Naive thymus-derived CD8-positive, alpha-beta T cell (primary cell): Measurements from ENCODE around the gene ZNF714. TPM values are rescaled to one million over a fixed set of nuclear protein-coding genes. Genes with fewer than 3 reads are reported as not detected.

ENCODE experiments used
- ATAC-seq, 2 donors: fragments of 150-1000 bp; cut with Tn5 transposase in 1 of 2; sonication (Bioruptor Pico), chemical (Tn5 transposase) in 1 of 2; 1 replicate in 1 of 2; 2 replicates in 1 of 2; pipeline ENCODE4 v1.10.0; 2021; ENCODE audit warnings: mild to moderate bottlenecking in 2 of 2, moderate library complexity in 2 of 2
- POLR2A ChIA-PET: fragments of 350-600 bp; sonication (Branson Sonifier 250); formaldehyde crosslinking; loops from one replicate; lab custom pipeline; 2021; ENCODE audit warnings: antibody characterized with exemption; lab: Charles Lee
- DNase-seq, 10 donors: peaks; one replicate each; pipeline versions ENCODE4 v3.0.0 to v3.0.0-alpha.2; 2020 to 2022
- H3K27ac Mint-ChIP-seq, 10 donors: one replicate each; pipeline ENCODE4 v1.8.0; 2020 to 2022; ENCODE audit warnings: mild to moderate bottlenecking in 10 of 10, mixed read lengths in 10 of 10, moderate library complexity in 4 of 10, inconsistent platforms in 1 of 10
- H3K27me3 Mint-ChIP-seq, 5 donors: one replicate each; pipeline ENCODE4 v1.8.0; 2021 to 2022; ENCODE audit warnings: mixed read lengths in 5 of 5
- H3K36me3 Mint-ChIP-seq, 3 donors: one replicate each; pipeline ENCODE4 v1.8.0; 2020 to 2022; ENCODE audit warnings: mixed read lengths in 3 of 3, mild to moderate bottlenecking in 2 of 3, inconsistent platforms in 1 of 3
- H3K4me1 Mint-ChIP-seq, 4 donors: one replicate each; pipeline ENCODE4 v1.8.0; 2021 to 2022; ENCODE audit warnings: mixed read lengths in 4 of 4
- H3K4me3 Mint-ChIP-seq, 10 donors: one replicate each; pipeline ENCODE4 v1.8.0; 2020 to 2022; ENCODE audit warnings: mild to moderate bottlenecking in 10 of 10, mixed read lengths in 10 of 10, moderate library complexity in 6 of 10, inconsistent platforms in 1 of 10
- H3K9me3 Mint-ChIP-seq, 9 donors: one replicate each; pipeline ENCODE4 v1.8.0; 2020 to 2022; ENCODE audit warnings: mixed read lengths in 9 of 9, mild to moderate bottlenecking in 3 of 9, inconsistent platforms in 1 of 9, moderate library complexity in 1 of 9
- polyA plus RNA-seq, 3 donors: library from polyadenylated mRNA; unstranded; fragments of 300-500 nt; fragmentation: Illumina TruSeq; gene quantifications; one replicate each; pipeline ENCODE4 v1.2.3, GENCODE V29; 2021
- total RNA-seq, 8 experiments: library from RNA in 2 of 8; stranded (reverse) in 2 of 8; gene quantifications; one replicate each; pipeline ENCODE4 v1.2.3 and lab custom pipeline; 2021 to 2026

ZNF714 gene
- total and polyA plus RNA-seq, 5 experiments from 2014 or later = 6.3 to 14.9 (median 12.8) TPM

- no peak overlapping the region for H3K4me3 Mint-ChIP-seq
- peaks cover 7 to 31% (median 16%) of the 10 kb centered on the region in 4 donors for H3K4me1 Mint-ChIP-seq
- H3K27me3 Mint-ChIP-seq = no peaks in the 10 kb centered on the region
- peak overlapping the region in 5 of 10 donors; percentile 22 to 77 (median 40) for H3K27ac Mint-ChIP-seq
- POLR2A ChIA-PET = no interaction called here
- DNase-seq = no peak
- no peak for ATAC-seq
- peaks cover 19 to 79% (median 70%) of the 10 kb centered on the region in 3 donors for H3K36me3 Mint-ChIP-seq
- peaks cover 0 to 72% (median 0%) of the 10 kb centered on the region in 9 donors for H3K9me3 Mint-ChIP-seq
These were observed 82.5 kb downstream of the ZNF714 start for GRCh38 chr19:21164541-21164940.

DNA sequence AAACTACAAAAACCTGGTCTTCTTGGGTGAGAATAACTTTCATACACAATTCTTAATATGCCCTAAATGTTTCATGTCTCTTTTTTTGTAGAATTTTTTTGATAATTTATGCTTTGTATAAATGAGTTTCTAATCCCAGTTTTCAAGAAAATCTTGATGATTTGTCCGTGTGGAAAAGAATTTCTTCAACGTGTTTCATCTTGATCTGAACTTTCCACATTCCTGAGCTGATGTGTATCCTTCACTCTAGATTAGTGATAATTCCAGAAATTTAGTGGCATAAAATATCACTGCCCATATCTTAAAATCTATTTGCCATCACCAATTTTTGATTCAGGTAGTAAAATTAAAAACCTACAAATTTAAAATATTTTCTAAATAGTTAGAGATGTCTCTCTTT is 84.4 kb downstream of the ZNF714 start:
- Mint-ChIP-seq H3K27ac (no peak overlapping the region), H3K36me3 (peaks cover 23 to 80% (median 69%) of the 10 kb centered on the region in 3 donors), H3K27me3 (no peaks in the 10 kb centered on the region), H3K4me1 (peaks cover 0 to 20% (median 12%) of the 10 kb centered on the region in 4 donors), H3K9me3 (peaks cover 0 to 70% (median 0%) of the 10 kb centered on the region in 9 donors), H3K4me3 (no peak overlapping the region)
- no peak for ATAC-seq
- POLR2A ChIA-PET = no interaction called here
- no peak for DNase-seq

Other genes with a start within 250 kb of the ZNF714 start
- gene ZNF85, start 159.0 kb upstream of the ZNF714 start, total RNA-seq = 10 to 100 TPM; 10.6 to 12.5 TPM
- 10 to 100 TPM in 1 of 3 donors, 1 to 10 TPM in 2; 5.8 to 11.1 (median 6.4) TPM for gene ZNF85, start 159.0 kb upstream of the ZNF714 start, polyA plus RNA-seq
- gene ZNF430, start 61.5 kb upstream of the ZNF714 start, total RNA-seq = 10 to 100 TPM; 49.3 to 49.4 TPM
- gene ZNF430, start 61.5 kb upstream of the ZNF714 start, polyA plus RNA-seq = 10 to 100 TPM; 48.7 to 55.7 (median 53.9) TPM
- gene ZNF431, start 59.8 kb downstream of the ZNF714 start, total RNA-seq = 10 to 100 TPM; 39.7 to 41.5 TPM
- gene ZNF431, start 59.8 kb downstream of the ZNF714 start, polyA plus RNA-seq = 10 to 100 TPM in 2 of 3 donors, 1 to 10 TPM in 1; 9.8 to 15.4 (median 13.9) TPM
- 10 to 100 TPM; 45.6 to 47.8 TPM for gene ZNF708, start 247.2 kb downstream of the ZNF714 start, total RNA-seq
- gene ZNF708, start 247.2 kb downstream of the ZNF714 start, polyA plus RNA-seq = 10 to 100 TPM; 11.8 to 15.1 (median 14.0) TPM